Middle frontal gyrus (tissue), 1 donor: ENCODE measurements around the gene TBC1D10A.

Experiments used
- DNase-seq: peaks from one replicate; pipeline ENCODE4 v3.0.0-alpha.2; 2015; ENCODE audit warnings: low spot score; ENCODE audit errors: extremely low spot score

Gene TBC1D10A

GRCh38 chr22:30321461-30321860, 5.3 kb downstream of the TBC1D10A start:
- no peak for DNase-seq

- no peak for DNase-seq
Observed at GRCh38 chr22:30320021-30320556, 6.7 kb downstream of the TBC1D10A start.

- DNase-seq = no peak
Observed at GRCh38 chr22:30318799-30319419, 7.8 kb downstream of the TBC1D10A start.

- no peak for DNase-seq
Observed at GRCh38 chr22:30317778-30318177, 9.0 kb downstream of the TBC1D10A start.

- DNase-seq = no peak
Observed at GRCh38 chr22:30315962-30316576, 10.7 kb downstream of the TBC1D10A start.

GRCh38 chr22:30314915-30315314, 11.8 kb downstream of the TBC1D10A start:
- DNase-seq = no peak

- no peak for DNase-seq
Observed at GRCh38 chr22:30313527-30314363, 13.0 kb downstream of the TBC1D10A start.

- no peak for DNase-seq
Observed at GRCh38 chr22:30312053-30312452, 14.7 kb downstream of the TBC1D10A start.

- no peak for DNase-seq
Observed at GRCh38 chr22:30310881-30311771, 15.6 kb downstream of the TBC1D10A start.

GRCh38 chr22:30309951-30310741, 16.6 kb downstream of the TBC1D10A start:
- DNase-seq = no peak

GRCh38 chr22:30308518-30309230, 18.1 kb downstream of the TBC1D10A start:
- no peak for DNase-seq

- no peak for DNase-seq
Observed at GRCh38 chr22:30308093-30308492, 18.6 kb downstream of the TBC1D10A start.

GRCh38 chr22:30307041-30307574, 19.6 kb downstream of the TBC1D10A start:
- no peak for DNase-seq

- DNase-seq = no peak
Observed at GRCh38 chr22:30306627-30307011, 20.1 kb downstream of the TBC1D10A start.

GRCh38 chr22:30305906-30306626, 20.7 kb downstream of the TBC1D10A start:
- DNase-seq = no peak

GRCh38 chr22:30305519-30305905, 21.2 kb downstream of the TBC1D10A start:
- DNase-seq = no peak

GRCh38 chr22:30304495-30305244, 22.1 kb downstream of the TBC1D10A start:
- DNase-seq = no peak

GRCh38 chr22:30302810-30303138, 24.0 kb downstream of the TBC1D10A start:
- DNase-seq = no peak
